Measurements from ENCODE around the gene FAM199X. TPM values are rescaled to one million over a fixed set of nuclear protein-coding genes. Genes with fewer than 3 reads are reported as not detected.
A peak's percentile ranks its signal among the peaks of the same experiment; 100 is the strongest.

The FAM199X gene
- total and polyA plus RNA-seq, 2 experiments from 2014 or later: 18.4 to 28.1 TPM

- H3K4me1 ChIP-seq (ENCODE audit: low read depth): peaks cover 4% of the 10 kb centered on the region
- H3K4me3 ChIP-seq: no peak overlapping the region
- no peaks in the 10 kb centered on the region for H3K9me3 ChIP-seq (ENCODE audit: low read depth)
- peaks cover 18% of the 10 kb centered on the region for H3K36me3 ChIP-seq
- no peak for TF ChIP-seq CTCF (IDR thresholded peaks at IDR 0.05; ENCODE audit: low read depth, low read length)
- H3K27me3 ChIP-seq: no peaks in the 10 kb centered on the region
- DNase-seq (ENCODE audit: low read depth in 1 of 2, low spot score in 1 of 2): no peak
- H3K27ac ChIP-seq: no peak overlapping the region
Measured at GRCh38 chrX:104172121-104172520, 5.9 kb downstream of the FAM199X start.

DNA sequence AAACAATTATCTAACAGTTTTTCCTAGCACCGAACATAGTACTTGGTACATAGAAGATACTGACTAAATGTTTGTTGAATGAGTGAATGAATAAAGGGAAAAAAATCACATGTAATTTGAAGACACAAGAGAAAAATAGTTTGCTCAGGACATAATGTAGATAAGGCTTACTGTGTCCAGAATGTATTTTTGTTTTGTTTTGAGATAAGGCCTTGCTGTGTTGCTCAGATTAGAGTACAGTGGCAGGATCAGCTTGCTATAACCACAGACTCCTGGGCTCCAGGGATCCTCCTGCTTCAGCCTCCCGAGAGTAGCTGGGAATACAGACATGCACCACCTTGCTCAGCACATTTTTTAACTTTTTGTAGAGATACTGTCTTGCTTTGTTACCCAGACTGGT, 6.5 kb downstream of the FAM199X start:
- peak in 1 of 2 donors; percentile 25 for DNase-seq (ENCODE audit: low read depth in 1 of 2, low spot score in 1 of 2)
- H3K4me3 ChIP-seq: no peak overlapping the region
- H3K27me3 ChIP-seq: no peaks in the 10 kb centered on the region
- H3K4me1 ChIP-seq (ENCODE audit: low read depth): peaks cover 4% of the 10 kb centered on the region
- H3K36me3 ChIP-seq: peaks cover 24% of the 10 kb centered on the region
- no peaks in the 10 kb centered on the region for H3K9me3 ChIP-seq (ENCODE audit: low read depth)
- TF ChIP-seq CTCF (IDR thresholded peaks at IDR 0.05; ENCODE audit: low read depth, low read length): no peak
- no peak overlapping the region for H3K27ac ChIP-seq

DNA sequence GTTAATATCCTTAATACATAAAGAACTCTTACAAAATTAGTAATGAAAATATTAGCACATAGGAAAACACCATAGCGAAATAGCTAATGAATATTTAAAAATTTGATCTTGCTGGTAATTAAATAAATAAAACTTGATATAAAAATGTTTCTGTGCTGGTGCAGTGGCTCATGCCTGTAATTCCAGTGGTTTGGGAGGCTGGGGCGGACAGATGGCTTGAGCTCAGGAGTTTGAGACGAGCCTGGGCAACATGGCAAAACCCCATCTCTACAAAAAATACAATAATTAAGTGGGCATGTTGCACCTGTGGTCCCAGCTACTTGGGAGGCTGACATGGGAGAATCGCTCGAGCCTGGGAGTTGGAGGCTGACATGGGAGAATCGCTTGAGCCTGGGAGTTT, 7.6 kb downstream of the FAM199X start:
- TF ChIP-seq CTCF (IDR thresholded peaks at IDR 0.05; ENCODE audit: low read depth, low read length): no peak
- no peaks in the 10 kb centered on the region for H3K9me3 ChIP-seq (ENCODE audit: low read depth)
- no peaks in the 10 kb centered on the region for H3K27me3 ChIP-seq
- no peak overlapping the region for H3K4me3 ChIP-seq
- H3K27ac ChIP-seq: no peak overlapping the region
- no peak for DNase-seq (ENCODE audit: low read depth in 1 of 2, low spot score in 1 of 2)
- peaks cover 30% of the 10 kb centered on the region for H3K36me3 ChIP-seq
- no peaks in the 10 kb centered on the region for H3K4me1 ChIP-seq (ENCODE audit: low read depth)

DNA sequence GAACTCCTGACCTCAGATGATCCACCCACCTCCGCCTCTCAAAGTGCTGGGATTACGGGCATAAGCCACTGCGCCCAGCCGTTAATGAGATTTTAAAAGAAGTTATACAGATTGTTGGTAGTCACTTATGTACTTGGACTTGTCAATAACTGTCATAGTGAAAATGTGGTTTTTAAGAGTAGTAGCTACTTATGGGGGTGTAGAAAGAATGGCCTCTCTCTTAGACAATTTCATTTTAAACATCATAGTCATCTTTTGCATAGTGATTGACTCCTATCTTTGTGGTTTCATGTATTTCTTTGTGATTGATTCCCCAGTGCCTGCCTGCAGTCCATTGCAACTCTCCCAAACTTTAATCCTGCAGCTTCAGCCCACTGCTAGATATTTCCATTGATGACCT, 17.4 kb downstream of the FAM199X start:
- Histone ChIP-seq H3K27me3 (no peaks in the 10 kb centered on the region), H3K36me3 (peaks cover 42% of the 10 kb centered on the region), H3K9me3 (ENCODE audit: low read depth) (no peaks in the 10 kb centered on the region), H3K27ac (no peak overlapping the region), H3K4me3 (no peak overlapping the region), H3K4me1 (ENCODE audit: low read depth) (no peaks in the 10 kb centered on the region)
- TF ChIP-seq CTCF (IDR thresholded peaks at IDR 0.05; ENCODE audit: low read depth, low read length): no peak
- DNase-seq (ENCODE audit: low read depth in 1 of 2, low spot score in 1 of 2): no peak

- no peaks in the 10 kb centered on the region for H3K27me3 ChIP-seq
- no peak for TF ChIP-seq CTCF (IDR thresholded peaks at IDR 0.05; ENCODE audit: low read depth, low read length)
- peaks cover 67% of the 10 kb centered on the region for H3K36me3 ChIP-seq
- H3K9me3 ChIP-seq (ENCODE audit: low read depth): no peaks in the 10 kb centered on the region
- no peak overlapping the region for H3K27ac ChIP-seq
- no peak overlapping the region for H3K4me3 ChIP-seq
- no peaks in the 10 kb centered on the region for H3K4me1 ChIP-seq (ENCODE audit: low read depth)
- no peak for DNase-seq (ENCODE audit: low read depth in 1 of 2, low spot score in 1 of 2)
Measured at GRCh38 chrX:104187931-104188330, 21.7 kb downstream of the FAM199X start.

DNA sequence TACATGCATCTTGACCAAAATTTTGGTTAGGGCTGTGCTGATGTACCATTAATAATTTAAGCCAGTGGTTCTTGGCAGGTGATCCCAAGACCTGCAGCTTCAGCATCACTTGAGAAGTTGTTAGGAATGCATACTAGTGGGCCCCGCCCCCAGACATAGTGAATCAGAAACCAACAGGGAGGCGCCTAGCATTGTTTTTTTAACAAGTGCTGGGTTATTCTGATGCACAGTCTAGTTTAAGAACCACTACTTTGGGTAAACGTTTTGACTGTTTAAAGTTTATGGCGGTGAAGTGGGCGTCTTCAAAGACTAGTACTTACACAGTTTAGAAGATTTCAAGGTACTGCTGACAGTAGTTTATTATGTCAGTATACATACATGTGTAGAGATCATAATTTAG, 23.6 kb downstream of the FAM199X start:
- Histone ChIP-seq H3K4me1 (ENCODE audit: low read depth) (no peaks in the 10 kb centered on the region), H3K27ac (no peak overlapping the region), H3K9me3 (ENCODE audit: low read depth) (no peaks in the 10 kb centered on the region), H3K36me3 (peaks cover 59% of the 10 kb centered on the region), H3K4me3 (no peak overlapping the region), H3K27me3 (no peaks in the 10 kb centered on the region)
- no peak for DNase-seq (ENCODE audit: low read depth in 1 of 2, low spot score in 1 of 2)
- TF ChIP-seq CTCF (IDR thresholded peaks at IDR 0.05; ENCODE audit: low read depth, low read length): no peak
